Umbilical cord (tissue), 2 donors: ENCODE results near the gene RBM33. TPM values are rescaled to one million over a fixed set of nuclear protein-coding genes. Genes with fewer than 3 reads are reported as not detected.
A peak's percentile ranks its signal among the peaks of the same experiment; 100 is the strongest.
"Not testable (repeated sequence)": the region's sequence is repeated elsewhere in the genome, so short reads cannot be mapped to it uniquely, and the experiment has no call there.

ENCODE experiments used
- DNase-seq: peaks from one replicate; pipeline ENCODE4 v3.0.0-alpha.2; 2015; ENCODE audit warnings: low spot score
- total RNA-seq: library from RNA; depleted of rRNA; stranded (reverse); fragments of >200 nt; gene quantifications from one replicate; pipeline ENCODE4 v1.2.3, GENCODE V29; 2014; ENCODE audit warnings: low replicate concordance; ENCODE audit not compliant: insufficient read depth

The RBM33 gene
- total RNA-seq, 1 donor from 2014 or later = 31.8 TPM

DNA sequence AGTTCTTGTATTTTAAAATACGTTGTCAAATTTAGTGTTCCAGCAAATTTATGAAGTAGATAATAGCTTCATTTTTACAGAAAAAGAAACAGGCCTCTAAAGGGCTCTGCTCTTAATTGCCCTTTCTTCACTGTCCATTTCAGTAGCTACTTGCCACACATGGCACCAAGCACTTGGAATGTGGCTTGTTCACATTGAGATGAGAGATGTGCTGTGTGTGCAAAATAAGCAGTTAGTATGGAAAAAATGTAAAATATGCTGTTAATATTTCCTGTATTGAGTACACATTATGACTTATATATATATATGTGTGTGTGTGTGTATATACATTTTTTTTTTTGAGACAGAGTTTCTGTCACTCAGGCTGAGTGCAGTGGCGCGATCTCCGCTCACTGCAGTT lies 19.5 kb downstream of the RBM33 start:
- DNase-seq = no peak

DNA sequence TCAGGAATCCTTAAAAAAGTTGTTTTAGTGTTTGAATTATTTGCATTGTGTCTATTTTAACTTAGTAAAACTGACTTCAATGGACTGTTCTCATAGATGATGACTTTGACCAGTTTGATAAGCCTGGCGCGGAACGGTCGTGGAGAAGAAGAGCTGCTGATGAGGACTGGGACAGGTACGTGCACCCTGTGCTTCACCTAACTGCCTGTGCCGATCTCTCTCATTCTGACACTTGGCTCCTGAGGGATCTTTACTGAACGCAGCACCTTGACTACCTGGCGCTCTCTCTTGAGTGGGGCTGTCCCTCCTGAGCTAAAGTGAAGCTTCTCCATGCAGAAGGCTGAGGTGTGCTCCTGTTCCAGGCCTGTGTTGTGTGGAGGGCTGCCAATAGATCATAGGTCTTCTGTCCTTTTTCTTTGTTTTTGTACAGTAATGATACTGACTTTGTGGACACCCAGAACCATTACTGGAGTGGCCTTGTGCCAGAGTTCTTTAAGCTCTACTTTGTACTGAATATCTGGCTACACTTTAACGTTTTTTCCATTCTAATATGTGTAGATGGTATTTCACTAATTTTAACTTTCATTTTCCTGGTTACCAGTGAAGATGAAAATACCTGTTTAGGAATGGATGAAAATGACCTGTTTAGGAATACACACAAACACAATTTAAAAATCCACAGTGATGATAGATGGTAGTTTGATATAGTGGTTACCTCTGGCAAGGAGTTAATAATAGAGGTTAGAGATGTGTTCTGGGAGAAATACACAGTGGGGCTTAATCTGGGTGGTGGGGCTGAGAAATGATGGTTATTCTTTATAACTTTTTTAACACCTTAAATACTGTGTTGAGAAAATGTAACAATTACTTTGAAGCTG lies 20.9 kb downstream of the RBM33 start:
- peak; percentile 13 for DNase-seq

GRCh38 chr7:155665957-155666287 lies 21.5 kb downstream of the RBM33 start:
- peak; percentile 84 for DNase-seq

DNA sequence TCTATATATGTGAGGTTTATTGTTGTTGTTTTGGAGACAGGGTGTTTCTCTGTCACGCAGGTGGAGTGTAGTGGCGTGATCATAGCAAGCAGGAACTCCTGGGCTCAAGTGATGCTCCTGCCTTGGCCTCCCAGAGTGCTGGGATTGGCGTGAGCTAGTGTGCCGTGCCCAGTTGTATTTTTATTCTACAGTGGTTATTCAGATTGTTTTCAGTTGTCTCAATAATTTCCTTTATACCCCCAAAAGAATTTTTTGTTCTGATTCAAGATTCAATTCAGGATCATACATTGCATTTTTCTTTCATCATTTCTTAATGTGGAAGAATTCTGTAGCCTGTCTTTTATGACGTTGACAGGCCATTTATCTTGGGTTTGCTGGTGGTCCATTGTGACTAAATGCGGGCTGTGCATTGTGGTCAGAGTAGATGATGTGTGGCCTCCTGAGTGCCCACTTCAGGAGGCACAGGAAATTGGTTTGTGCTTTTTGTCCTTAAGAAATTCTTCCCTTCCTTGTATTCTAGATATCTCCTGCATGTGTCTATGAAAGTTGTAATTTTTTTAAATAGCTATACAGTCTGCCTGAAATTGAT lies 22.9 kb downstream of the RBM33 start:
- no peak for DNase-seq

GRCh38 chr7:155669717-155670505 lies 25.4 kb downstream of the RBM33 start:
- peak; percentile 33 for DNase-seq

- no peak for DNase-seq
Measured at GRCh38 chr7:155670521-155670920, 26.1 kb downstream of the RBM33 start.

DNA sequence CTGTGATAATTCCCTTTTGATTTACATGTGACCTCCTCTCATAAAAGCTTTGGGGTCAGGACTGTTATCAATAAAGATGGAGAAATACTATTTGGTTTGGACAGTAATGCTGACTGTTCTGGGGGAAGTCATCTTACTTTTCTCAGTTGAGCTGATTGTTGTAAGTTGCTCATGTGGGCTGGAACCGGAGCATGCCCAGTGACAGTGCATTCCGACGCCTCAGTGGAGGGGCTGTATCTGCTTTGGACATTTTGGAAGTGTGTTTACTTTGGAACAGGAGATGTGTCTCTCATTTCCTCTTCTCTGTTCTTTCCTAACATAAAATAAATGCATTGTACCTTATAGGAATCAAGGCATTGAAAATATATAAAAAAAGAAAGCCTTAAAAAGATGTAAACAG lies 30.1 kb downstream of the RBM33 start:
- DNase-seq = no peak

- DNase-seq = no peak
Measured at GRCh38 chr7:155676052-155676451, 31.6 kb downstream of the RBM33 start.

GRCh38 chr7:155677688-155678087 lies 33.2 kb downstream of the RBM33 start:
- DNase-seq = no peak

GRCh38 chr7:155680124-155680523 lies 35.7 kb downstream of the RBM33 start:
- no peak for DNase-seq

DNA sequence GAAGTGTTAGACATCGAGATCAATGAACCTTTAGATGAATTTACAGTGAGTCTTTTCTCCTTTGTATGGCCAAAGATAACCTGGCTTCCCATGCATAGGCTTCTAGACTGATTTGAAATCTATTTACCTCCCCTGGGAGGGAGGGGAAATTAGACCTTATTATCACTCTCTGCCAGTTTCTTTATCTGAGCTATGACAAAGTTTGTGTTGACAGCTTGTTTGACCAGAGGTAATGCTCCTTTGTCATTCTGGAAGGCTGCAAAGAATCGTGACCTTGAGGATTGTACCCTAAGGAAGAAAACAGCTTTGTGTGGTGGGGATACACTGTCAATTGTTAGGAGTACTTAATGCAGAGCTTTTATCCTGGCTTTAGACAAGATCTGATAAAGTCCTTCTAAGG lies 36.4 kb downstream of the RBM33 start:
- no peak for DNase-seq

GRCh38 chr7:155681663-155682062 lies 37.2 kb downstream of the RBM33 start:
- no peak for DNase-seq

DNA sequence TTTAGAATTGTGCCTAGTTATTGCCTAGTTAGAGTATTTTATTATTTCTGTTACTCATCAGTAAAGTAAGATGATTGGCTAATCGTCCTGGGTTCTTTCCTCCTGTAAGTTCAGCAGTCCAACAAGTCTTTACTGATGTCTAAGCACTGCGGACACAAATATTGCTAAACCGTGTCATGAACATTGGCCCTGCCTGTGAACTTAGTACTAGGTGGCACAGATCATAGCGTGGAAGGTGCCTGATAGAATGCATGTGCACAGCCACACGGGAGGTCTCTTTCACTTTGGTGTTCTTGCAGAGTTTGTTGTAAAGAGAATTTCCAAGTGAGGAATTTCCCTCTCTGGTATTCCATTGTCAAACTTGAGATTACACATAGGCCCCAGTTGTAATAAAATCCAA lies 38.0 kb downstream of the RBM33 start:
- no peak for DNase-seq

DNA sequence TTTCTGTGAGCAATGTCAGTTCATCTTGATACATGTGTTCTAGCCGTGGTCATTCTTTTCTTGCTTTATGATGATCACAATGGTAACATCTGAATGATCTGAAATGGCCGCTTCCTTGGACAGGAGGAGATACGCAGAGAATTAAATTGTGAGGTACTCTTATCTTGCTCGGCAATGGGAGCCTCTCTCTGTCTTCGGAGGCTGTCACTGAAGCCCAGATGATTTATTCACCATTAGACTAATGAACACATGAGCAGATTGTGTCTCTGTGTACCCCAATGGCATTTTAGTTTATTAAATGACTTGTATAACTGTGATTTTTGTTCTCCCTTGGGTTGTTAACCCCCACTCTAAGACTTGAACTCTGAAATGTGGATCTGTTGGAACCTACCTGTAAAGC lies 38.6 kb downstream of the RBM33 start:
- no peak for DNase-seq

DNA sequence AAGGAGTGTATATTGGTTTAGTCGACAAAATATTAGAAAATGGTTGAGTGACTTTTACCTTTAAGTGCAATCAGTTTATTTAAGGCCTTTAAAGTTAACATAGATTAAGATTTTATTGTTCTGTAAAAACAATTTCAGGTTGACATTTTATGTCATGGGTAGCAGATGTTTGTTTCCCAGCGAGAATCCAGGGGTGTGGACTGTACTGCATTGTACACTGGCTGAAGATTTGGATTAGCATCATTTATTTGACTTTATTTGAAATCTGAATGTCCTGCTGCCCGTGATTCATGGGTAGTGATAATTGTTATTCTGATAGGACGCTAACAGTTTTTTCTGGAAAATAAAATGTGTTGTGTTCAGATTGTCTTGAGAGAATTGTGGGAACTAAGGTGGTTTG lies 39.3 kb downstream of the RBM33 start:
- no peak for DNase-seq

DNA sequence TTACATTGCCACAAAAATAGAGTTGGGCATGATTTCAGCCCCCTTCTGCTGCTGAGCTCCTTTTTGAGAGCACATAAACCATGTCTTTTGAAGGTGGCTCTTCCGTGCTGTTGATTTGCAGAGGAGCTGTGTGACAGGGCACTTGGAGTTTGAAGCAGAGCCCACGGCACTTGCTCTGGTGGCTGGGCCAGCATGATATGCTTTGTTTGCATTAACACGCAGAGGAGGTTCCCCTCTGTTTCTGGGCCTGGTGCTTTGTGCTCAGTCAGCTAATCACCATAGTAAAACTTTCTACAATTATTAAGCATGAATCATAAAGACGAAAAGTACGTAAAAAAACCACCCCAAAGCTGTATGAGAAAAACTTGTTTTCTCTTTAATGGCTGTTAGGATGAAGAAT lies 40.1 kb downstream of the RBM33 start:
- no peak for DNase-seq

GRCh38 chr7:155685070-155685790 lies 40.8 kb downstream of the RBM33 start:
- DNase-seq = no peak

- no peak for DNase-seq
Measured at GRCh38 chr7:155685791-155686160, 41.3 kb downstream of the RBM33 start.

- not testable (repeated sequence) for DNase-seq
Measured at GRCh38 chr7:155686620-155687324, 42.3 kb downstream of the RBM33 start.

- DNase-seq = not testable (repeated sequence)
Measured at GRCh38 chr7:155688237-155688636, 43.8 kb downstream of the RBM33 start.

DNA sequence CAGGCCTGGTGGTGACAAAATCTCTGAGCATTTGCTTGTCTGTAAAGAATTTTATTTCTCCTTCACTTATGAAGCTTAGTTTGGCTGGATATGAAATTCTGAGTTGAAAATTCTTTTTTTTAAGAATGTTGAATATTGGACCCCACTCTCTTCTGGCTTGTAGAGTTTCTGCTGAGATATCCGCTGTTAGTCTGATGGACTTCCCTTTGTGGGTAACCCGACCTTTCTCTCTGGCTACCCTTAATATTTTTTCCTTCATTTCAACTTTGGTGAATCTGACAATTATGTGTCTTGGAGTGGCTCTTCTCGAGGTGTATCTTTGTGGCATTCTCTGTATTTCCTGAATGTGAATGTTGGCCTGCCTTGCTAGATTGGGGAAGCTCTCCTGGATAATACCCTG lies 46.2 kb downstream of the RBM33 start:
- DNase-seq = not testable (repeated sequence)
